Lower lobe of right lung (tissue), 2 donors: ENCODE results near the gene MAN2A1. TPM values are rescaled to one million over a fixed set of nuclear protein-coding genes. Genes with fewer than 3 reads are reported as not detected.

Experiments
- ATAC-seq, 2 donors: fragments of 200-7000 bp; cut with Tn5 transposase; one replicate each; pipeline ENCODE4 v1.9.1; 2020 to 2022; ENCODE audit warnings: mild to moderate bottlenecking in 2 of 2, moderate library complexity in 2 of 2
- DNase-seq: peaks from one replicate; pipeline ENCODE4 v3.0.0-alpha.2; 2020
- H3K27ac ChIP-seq: fragments of 200-600 bp; one replicate; pipeline ENCODE4 v1.8.0; 2022
- H3K27me3 ChIP-seq: fragments of 200-600 bp; one replicate; pipeline ENCODE4 v1.8.0; 2022; ENCODE audit warnings: low read depth
- H3K36me3 ChIP-seq: fragments of 200-600 bp; one replicate; pipeline ENCODE4 v1.8.0; 2022; ENCODE audit warnings: mild to moderate bottlenecking
- H3K4me1 ChIP-seq: fragments of 200-600 bp; one replicate; pipeline ENCODE4 v1.8.0; 2022
- H3K4me3 ChIP-seq: fragments of 200-600 bp; one replicate; pipeline ENCODE4 v1.8.0; 2022; ENCODE audit warnings: mild to moderate bottlenecking
- H3K9me3 ChIP-seq: fragments of 200-600 bp; one replicate; pipeline ENCODE4 v1.8.0; 2022
- intact Hi-C: fragments of 100-400 bp; cut with DNase I; formaldehyde crosslinking; loops from one replicate; pipeline ENCODE4 v1.11.0; 2022
- total RNA-seq: library from RNA; stranded (reverse); fragmentation: NEBNext Ultra II Directional; extraction: Animal tissue kit (Norgen Biotek cat#: 25700); gene quantifications from one replicate; pipeline ENCODE4 v1.2.1, GENCODE V29; 2021
- TF ChIP-seq, protein P1 (sequence below): fragments of 200-600 bp; IDR thresholded peaks from one replicate; pipeline ENCODE4 v1.8.0; 2022; ENCODE audit warnings: antibody characterized with exemption, mild to moderate bottlenecking
- donor health status: DM: no; HTN: yes; CAD: no; lungs with severe emphysema.

The MAN2A1 gene
- total RNA-seq, 1 donor from 2014 or later = 42.9 TPM

DNA sequence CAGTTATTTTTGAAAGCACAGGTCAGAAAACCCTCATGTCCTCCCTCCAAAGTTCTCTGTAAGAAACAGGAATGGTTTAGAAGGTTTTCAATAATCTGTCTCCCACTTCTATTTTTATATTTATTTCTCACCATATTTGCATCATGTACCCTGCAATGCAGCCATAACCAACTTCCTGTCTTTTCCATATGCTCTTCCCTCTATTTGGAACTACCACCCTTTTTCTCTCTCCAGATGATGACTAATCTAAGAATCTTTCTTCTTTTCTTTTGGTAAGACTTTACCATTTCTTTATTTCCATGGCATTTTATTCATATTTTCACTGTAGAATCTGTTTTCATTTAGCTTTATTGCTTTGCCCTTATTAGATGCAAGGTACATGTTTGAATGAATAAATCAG is 33.9 kb downstream of the MAN2A1 start:
- Histone ChIP-seq H3K27ac (no peak overlapping the region), H3K9me3 (no peaks in the 10 kb centered on the region), H3K4me1 (no peaks in the 10 kb centered on the region), H3K4me3 (no peak overlapping the region), H3K27me3 (no peaks in the 10 kb centered on the region), H3K36me3 (no peaks in the 10 kb centered on the region)
- ATAC-seq (no peak), DNase-seq (no peak)
- intact Hi-C loops = no loop called here
- TF ChIP-seq, protein P1, sequence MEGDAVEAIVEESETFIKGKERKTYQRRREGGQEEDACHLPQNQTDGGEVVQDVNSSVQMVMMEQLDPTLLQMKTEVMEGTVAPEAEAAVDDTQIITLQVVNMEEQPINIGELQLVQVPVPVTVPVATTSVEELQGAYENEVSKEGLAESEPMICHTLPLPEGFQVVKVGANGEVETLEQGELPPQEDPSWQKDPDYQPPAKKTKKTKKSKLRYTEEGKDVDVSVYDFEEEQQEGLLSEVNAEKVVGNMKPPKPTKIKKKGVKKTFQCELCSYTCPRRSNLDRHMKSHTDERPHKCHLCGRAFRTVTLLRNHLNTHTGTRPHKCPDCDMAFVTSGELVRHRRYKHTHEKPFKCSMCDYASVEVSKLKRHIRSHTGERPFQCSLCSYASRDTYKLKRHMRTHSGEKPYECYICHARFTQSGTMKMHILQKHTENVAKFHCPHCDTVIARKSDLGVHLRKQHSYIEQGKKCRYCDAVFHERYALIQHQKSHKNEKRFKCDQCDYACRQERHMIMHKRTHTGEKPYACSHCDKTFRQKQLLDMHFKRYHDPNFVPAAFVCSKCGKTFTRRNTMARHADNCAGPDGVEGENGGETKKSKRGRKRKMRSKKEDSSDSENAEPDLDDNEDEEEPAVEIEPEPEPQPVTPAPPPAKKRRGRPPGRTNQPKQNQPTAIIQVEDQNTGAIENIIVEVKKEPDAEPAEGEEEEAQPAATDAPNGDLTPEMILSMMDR = no peak

DNA sequence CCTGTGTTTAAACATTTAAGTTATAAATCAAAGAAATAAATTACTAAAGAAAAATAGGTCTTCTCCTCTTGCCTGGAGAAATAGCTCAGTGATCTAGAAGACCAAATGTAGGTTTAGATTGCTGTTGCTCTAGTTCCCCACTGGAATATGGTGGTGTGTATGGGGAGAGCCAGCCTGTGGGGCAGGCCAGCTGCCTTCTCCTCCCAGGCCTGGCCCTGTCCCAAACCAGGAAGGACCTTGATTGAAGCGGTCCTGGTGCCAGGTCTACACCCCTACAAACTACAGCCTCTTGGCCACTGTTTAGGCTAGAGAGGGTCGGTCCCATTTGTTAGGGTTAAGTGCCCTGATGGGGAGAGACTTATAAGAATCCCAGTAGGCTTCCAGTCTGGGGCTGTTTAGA is 35.4 kb downstream of the MAN2A1 start:
- Histone ChIP-seq H3K27ac (no peak overlapping the region), H3K4me3 (no peak overlapping the region), H3K27me3 (no peaks in the 10 kb centered on the region), H3K36me3 (no peaks in the 10 kb centered on the region), H3K4me1 (no peaks in the 10 kb centered on the region), H3K9me3 (no peaks in the 10 kb centered on the region)
- intact Hi-C loops = no loop called here
- no peak for ATAC-seq
- no peak for DNase-seq
- TF ChIP-seq, protein P1 = no peak

DNA sequence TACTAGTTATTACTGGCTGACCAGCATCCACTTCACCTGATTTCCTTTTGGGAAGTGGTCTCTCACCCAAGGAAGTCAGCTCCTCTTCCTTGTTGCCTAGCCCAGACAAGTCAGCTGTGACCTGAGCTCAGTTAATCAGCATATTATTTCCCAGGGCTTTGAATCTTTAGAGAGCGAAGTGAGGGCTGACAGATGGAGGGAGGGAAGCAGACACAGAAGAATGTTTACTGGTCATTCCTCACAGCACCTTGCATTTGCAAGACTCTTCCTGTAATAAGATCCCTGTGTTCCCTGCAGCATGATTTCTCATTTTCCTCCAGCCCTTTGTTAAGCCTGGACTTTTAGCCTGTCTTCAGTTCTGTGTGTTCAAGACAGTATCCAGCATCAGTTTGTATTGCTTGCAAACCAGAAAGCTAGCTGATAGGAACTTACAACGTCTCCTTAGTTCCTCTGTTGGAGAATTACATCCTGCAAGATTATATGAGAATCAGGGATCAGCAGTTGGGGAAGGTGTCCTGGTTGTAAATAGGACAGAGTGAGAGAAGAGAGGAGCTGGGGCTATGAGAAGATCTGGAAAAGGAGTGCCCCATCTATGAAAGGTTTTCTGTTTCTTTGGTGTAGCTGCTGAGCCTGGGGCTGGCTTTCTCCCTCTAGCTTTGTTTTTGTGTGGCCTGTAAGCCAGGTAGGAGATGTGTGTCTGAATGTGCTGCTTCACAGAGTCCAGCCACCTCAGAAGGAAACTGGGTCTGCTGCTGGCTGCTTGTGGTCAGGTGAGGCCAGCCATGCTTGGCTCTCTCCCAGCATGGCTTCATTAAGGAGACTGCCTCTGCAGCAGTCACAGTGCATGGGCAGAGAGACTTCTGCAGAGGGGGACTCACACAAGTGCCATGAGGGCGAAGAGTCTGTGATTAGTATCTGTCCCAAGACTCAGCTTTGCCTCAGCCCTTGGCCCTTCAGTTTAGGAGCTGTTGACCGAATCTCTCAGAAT is 50.3 kb downstream of the MAN2A1 start:
- intact Hi-C loops = no loop called here
- Histone ChIP-seq H3K4me3 (no peak overlapping the region), H3K36me3 (no peaks in the 10 kb centered on the region), H3K9me3 (no peaks in the 10 kb centered on the region), H3K4me1 (peaks cover 26% of the 10 kb centered on the region), H3K27me3 (no peaks in the 10 kb centered on the region), H3K27ac (no peak overlapping the region)
- TF ChIP-seq, protein P1 = no peak
- DNase-seq (no peak), ATAC-seq (peak; percentile 16 to 29)

DNA sequence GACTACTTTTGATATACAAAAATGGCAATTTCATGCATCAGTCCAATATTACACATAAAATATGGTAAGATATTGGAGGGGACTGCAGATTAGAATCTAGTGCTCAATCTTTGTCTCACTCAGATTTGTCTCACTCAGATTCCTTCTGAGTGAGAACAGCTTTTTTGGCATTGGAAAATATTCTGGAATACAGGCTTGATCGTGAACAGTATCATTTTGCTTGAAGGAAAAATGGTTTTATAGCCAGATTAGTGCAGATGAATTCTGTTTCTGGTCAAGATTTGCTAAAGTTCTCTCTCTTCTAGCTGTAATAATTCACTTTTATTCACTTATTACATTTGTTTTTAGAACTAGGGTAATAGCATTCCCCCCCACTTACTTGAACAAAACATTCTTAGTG is 51.2 kb downstream of the MAN2A1 start:
- H3K9me3 ChIP-seq = no peaks in the 10 kb centered on the region
- peaks cover 26% of the 10 kb centered on the region for H3K4me1 ChIP-seq
- no peaks in the 10 kb centered on the region for H3K27me3 ChIP-seq
- no peak overlapping the region for H3K4me3 ChIP-seq
- ATAC-seq = no peak
- intact Hi-C loops = no loop called here
- DNase-seq = no peak
- no peak overlapping the region for H3K27ac ChIP-seq
- TF ChIP-seq, protein P1 = no peak
- no peaks in the 10 kb centered on the region for H3K36me3 ChIP-seq

DNA sequence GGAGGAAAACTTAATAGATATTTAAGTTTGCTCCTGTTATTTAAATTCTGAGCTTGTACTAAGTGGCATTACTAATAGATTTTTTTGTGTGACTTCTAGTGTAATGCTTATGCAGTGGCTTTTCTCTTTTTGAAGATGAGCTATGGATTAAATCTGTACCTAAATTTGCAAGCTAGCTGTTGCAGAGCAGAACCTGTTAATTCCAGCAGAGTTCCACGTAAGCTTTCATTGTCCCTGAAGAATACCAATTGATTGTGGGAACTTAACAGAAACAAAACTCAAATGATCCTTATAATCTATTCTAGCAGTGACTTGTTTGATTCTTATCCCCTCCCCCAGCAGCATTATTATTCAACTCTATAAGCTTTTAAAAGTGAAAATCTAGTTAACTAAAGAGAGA is 51.7 kb downstream of the MAN2A1 start:
- intact Hi-C loops = no loop called here
- ATAC-seq (no peak), DNase-seq (no peak)
- TF ChIP-seq, protein P1 = no peak
- Histone ChIP-seq H3K27ac (no peak overlapping the region), H3K4me3 (no peak overlapping the region), H3K27me3 (no peaks in the 10 kb centered on the region), H3K9me3 (no peaks in the 10 kb centered on the region), H3K4me1 (peaks cover 26% of the 10 kb centered on the region), H3K36me3 (no peaks in the 10 kb centered on the region)
